Duodenal mucosa (tissue), 2 donors: Measurements from ENCODE around the gene CYP4F2.
"Not testable (repeated sequence)": the region's sequence is repeated elsewhere in the genome, so short reads cannot be mapped to it uniquely, and the experiment has no call there.

ENCODE experiments used
- H3K27ac ChIP-seq: one replicate; pipeline ENCODE4 v1.7.0; 2013; ENCODE audit warnings: low read depth, low read length
- H3K27me3 ChIP-seq, 2 donors: one replicate each; pipeline ENCODE4 v1.7.0; 2013; ENCODE audit warnings: low read length in 2 of 2, control low read depth in 1 of 2; ENCODE audit not compliant: insufficient read depth in 2 of 2, control insufficient read depth in 1 of 2
- H3K36me3 ChIP-seq, 2 donors: one replicate each; pipeline ENCODE4 v1.7.0; 2013; ENCODE audit warnings: low read length in 2 of 2, control low read depth in 1 of 2; ENCODE audit not compliant: insufficient read depth in 2 of 2, control insufficient read depth in 1 of 2
- H3K4me1 ChIP-seq, 2 donors: one replicate each; pipeline ENCODE4 v1.7.0; 2013; ENCODE audit warnings: low read length in 2 of 2, control low read depth in 1 of 2; ENCODE audit not compliant: insufficient read depth in 2 of 2, control insufficient read depth in 1 of 2
- H3K4me3 ChIP-seq, 2 donors: one replicate each; pipeline ENCODE4 v1.7.0; 2013; ENCODE audit warnings: low read length in 2 of 2, low read depth in 1 of 2
- H3K9ac ChIP-seq, 2 donors: one replicate each; pipeline ENCODE4 v1.7.0; 2013; ENCODE audit warnings: low read length in 2 of 2, low read depth in 1 of 2
- H3K9me3 ChIP-seq, 2 donors: one replicate each; pipeline ENCODE4 v1.7.0; 2013; ENCODE audit warnings: low read length in 2 of 2, control low read depth in 1 of 2; ENCODE audit not compliant: control insufficient read depth in 1 of 2

CYP4F2 gene, protein sequence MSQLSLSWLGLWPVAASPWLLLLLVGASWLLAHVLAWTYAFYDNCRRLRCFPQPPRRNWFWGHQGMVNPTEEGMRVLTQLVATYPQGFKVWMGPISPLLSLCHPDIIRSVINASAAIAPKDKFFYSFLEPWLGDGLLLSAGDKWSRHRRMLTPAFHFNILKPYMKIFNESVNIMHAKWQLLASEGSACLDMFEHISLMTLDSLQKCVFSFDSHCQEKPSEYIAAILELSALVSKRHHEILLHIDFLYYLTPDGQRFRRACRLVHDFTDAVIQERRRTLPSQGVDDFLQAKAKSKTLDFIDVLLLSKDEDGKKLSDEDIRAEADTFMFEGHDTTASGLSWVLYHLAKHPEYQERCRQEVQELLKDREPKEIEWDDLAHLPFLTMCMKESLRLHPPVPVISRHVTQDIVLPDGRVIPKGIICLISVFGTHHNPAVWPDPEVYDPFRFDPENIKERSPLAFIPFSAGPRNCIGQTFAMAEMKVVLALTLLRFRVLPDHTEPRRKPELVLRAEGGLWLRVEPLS

GRCh38 chr19:15897738-15898276, at the start of gene CYP4F2:
Gene CYP4F2, minus strand, starts transcription at chr19:15898074. Its CDS starts 463 bp downstream, at chr19:15897611.
- Histone ChIP-seq H3K27ac (peak within 1 kb of the TSS; percentile 32), H3K4me3 (peak within 1 kb of the TSS; percentile 48 to 61), H3K27me3 (no peaks in the 10 kb centered on the region), H3K9me3 (no peaks in the 10 kb centered on the region), H3K4me1 (peaks cover 19% of the 10 kb centered on the region in 2 donors), H3K9ac (peak within 1 kb of the TSS; percentile 12 to 35), H3K36me3 (no peaks in the 10 kb centered on the region)

DNA sequence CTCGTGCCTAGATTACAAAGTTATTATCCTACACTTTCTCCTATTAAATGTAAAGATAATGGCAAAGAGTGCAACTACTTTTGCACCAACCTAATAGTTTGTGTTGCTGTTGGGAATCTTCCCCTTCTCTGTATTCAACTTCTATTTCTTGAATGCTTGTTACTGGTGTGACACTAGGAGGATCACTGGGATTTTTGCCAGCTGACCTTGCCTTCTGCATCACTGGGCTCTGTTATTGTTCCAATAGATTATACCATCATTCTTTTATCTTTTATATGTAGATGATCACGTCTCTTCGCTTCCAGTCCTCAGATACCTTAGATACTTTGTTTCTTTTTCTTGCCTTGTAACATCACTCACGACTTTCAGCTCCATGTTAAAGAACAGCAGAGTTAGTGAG, 47.4 kb upstream of the CYP4F2 start:
- H3K27ac ChIP-seq: no peak overlapping the region
- H3K4me1 ChIP-seq: no peaks in the 10 kb centered on the region
- H3K9me3 ChIP-seq: peaks cover 11 to 14% of the 10 kb centered on the region in 2 donors
- no peaks in the 10 kb centered on the region for H3K36me3 ChIP-seq
- H3K9ac ChIP-seq: no peak overlapping the region
- peaks cover 3% of the 10 kb centered on the region in 2 donors for H3K27me3 ChIP-seq
- H3K4me3 ChIP-seq: no peak overlapping the region

GRCh38 chr19:15944401-15944800, 46.5 kb upstream of the CYP4F2 start:
- Histone ChIP-seq H3K27ac (no peak overlapping the region), H3K9ac (no peak overlapping the region), H3K27me3 (peaks cover 2 to 3% of the 10 kb centered on the region in 2 donors), H3K4me3 (no peak overlapping the region), H3K36me3 (no peaks in the 10 kb centered on the region), H3K4me1 (no peaks in the 10 kb centered on the region), H3K9me3 (peaks cover 10 to 14% of the 10 kb centered on the region in 2 donors)

GRCh38 chr19:15937771-15938170, 39.9 kb upstream of the CYP4F2 start:
- H3K36me3 ChIP-seq: no peaks in the 10 kb centered on the region
- H3K4me3 ChIP-seq: no peak overlapping the region

GRCh38 chr19:15936950-15937349, 39.1 kb upstream of the CYP4F2 start:
- Histone ChIP-seq H3K4me3 (no peak overlapping the region), H3K9me3 (no peaks in the 10 kb centered on the region), H3K9ac (no peak overlapping the region), H3K4me1 (peaks cover 10 to 13% of the 10 kb centered on the region in 2 donors), H3K36me3 (no peaks in the 10 kb centered on the region), H3K27me3 (peaks cover 0 to 13% of the 10 kb centered on the region in 2 donors), H3K27ac (no peak overlapping the region)

More at GRCh38 chr19:15937771-15938170, 39.9 kb upstream of the CYP4F2 start:
- H3K27me3 ChIP-seq: peaks cover 0 to 13% of the 10 kb centered on the region in 2 donors
- no peaks in the 10 kb centered on the region for H3K9me3 ChIP-seq
- no peak overlapping the region for H3K9ac ChIP-seq
- no peak overlapping the region for H3K27ac ChIP-seq
- H3K4me1 ChIP-seq: peaks cover 10 to 13% of the 10 kb centered on the region in 2 donors

GRCh38 chr19:15936173-15936572, 38.3 kb upstream of the CYP4F2 start:
- H3K9me3 ChIP-seq: no peaks in the 10 kb centered on the region
- no peak overlapping the region for H3K27ac ChIP-seq
- peaks cover 1 to 13% of the 10 kb centered on the region in 2 donors for H3K27me3 ChIP-seq
- no peaks in the 10 kb centered on the region for H3K36me3 ChIP-seq
- H3K4me3 ChIP-seq: no peak overlapping the region
- H3K9ac ChIP-seq: no peak overlapping the region
- H3K4me1 ChIP-seq: peaks cover 10 to 13% of the 10 kb centered on the region in 2 donors

GRCh38 chr19:15935167-15935702, 37.4 kb upstream of the CYP4F2 start:
- Histone ChIP-seq H3K4me3 (no peak overlapping the region), H3K4me1 (peaks cover 10 to 13% of the 10 kb centered on the region in 2 donors), H3K9me3 (no peaks in the 10 kb centered on the region), H3K36me3 (no peaks in the 10 kb centered on the region), H3K27ac (no peak overlapping the region), H3K9ac (no peak overlapping the region), H3K27me3 (peaks cover 7 to 18% of the 10 kb centered on the region in 2 donors)

GRCh38 chr19:15934332-15935078, 36.6 kb upstream of the CYP4F2 start, which contains the start of gene CYP4F11:
Gene CYP4F11, minus strand, starts transcription at chr19:15934529. Its CDS starts 121 bp downstream, at chr19:15934408.
- Histone ChIP-seq H3K9ac (peak within 1 kb of the TSS in 1 of 2 donors; percentile 39), H3K4me3 (no peak within 1 kb of the TSS), H3K27ac (peak within 1 kb of the TSS; percentile 56)

DNA sequence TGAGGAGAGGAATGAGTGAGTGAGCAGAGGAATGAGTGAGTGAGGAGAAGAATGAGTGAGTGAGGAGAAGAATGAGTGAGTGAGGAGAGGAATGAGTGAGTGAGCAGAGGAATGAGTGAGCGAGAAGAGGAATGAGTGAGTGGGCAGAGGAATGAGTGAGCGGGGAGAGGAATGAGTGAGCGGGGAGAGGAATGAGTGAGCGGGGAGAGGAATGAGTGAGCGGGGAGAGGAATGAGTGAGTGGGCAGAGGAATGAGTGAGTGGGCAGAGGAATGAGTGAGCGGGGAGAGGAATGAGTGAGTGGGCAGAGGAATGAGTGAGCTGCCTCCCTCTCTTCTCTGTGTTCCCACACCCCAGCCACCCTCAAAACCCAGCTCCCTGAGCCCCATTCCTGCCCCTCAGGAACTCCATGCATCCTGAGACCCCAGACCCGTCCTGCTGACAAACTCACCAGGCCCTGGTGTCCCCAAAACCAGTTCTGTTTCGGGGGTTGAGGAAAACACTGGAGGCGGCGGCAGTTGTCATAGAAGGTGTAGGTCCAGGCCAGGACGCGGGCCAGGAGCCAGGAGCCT, 36.0 kb upstream of the CYP4F2 start:
- Histone ChIP-seq H3K9ac (peak overlapping the region in 1 of 2 donors; percentile 39), H3K27me3 (peaks cover 7 to 18% of the 10 kb centered on the region in 2 donors), H3K4me1 (peaks cover 10 to 13% of the 10 kb centered on the region in 2 donors)
- not testable (repeated sequence) for H3K9me3 ChIP-seq, H3K27ac ChIP-seq, H3K36me3 ChIP-seq, H3K4me3 ChIP-seq

More at GRCh38 chr19:15934332-15935078, 36.6 kb upstream of the CYP4F2 start, which contains the start of gene CYP4F11:
- H3K4me1 ChIP-seq: peaks cover 10 to 13% of the 10 kb centered on the region in 2 donors
- no peaks in the 10 kb centered on the region for H3K9me3 ChIP-seq
- peaks cover 7 to 18% of the 10 kb centered on the region in 2 donors for H3K27me3 ChIP-seq
- H3K36me3 ChIP-seq: no peaks in the 10 kb centered on the region
